ENCODE results near the gene BAIAP3. TPM values are rescaled to one million over a fixed set of nuclear protein-coding genes. Genes with fewer than 3 reads are reported as not detected.

The BAIAP3 gene
- total and polyA plus RNA-seq, 2 experiments from 2014 or later = 5.2 to 13.0 TPM

DNA sequence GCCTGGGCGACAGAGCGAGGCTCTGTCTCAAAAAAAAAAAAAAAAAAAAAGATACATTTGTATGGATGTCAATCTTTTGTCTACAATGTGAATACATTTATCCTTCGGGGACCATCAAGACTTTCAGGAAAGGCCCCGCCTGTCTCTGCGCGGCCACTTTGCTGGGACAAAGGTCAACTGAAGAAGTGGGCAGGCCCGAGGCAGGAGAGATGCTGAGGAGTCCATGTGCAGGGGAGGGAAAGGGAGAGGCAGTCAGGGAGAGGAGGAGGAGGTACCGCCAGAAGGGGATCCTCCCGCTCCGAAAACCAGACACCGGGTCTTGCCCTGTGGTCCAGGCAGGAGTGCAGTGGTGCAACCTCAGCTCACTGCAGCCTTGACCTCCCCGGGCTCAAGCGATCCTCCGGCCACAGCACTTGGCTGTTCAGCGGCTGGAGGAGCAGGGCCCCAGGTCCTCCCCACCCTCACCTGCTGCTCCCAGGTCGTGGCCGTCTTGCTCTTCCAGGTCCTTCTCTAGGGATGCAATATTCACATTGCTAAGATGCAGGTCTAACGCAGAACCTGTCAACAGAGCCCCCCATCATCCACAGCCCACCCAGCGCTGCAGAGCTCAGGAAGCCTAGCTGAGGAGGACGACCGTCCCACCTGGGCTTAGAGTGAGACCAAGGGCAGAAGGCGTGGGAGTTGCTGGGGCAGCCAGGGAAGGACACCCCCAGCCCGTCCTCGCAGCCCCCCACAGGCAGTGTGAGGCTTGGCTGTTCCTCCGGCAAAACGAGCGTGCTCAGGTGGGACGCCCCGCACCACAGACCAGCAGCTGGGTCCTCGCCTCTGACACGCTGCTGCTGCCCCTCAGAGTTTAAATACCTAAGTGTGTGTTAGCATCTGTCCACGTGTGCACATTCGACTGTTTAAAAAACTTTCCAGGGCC lies 37.9 kb downstream of the BAIAP3 start (continued):
- TF ChIP-seq, protein P1, sequence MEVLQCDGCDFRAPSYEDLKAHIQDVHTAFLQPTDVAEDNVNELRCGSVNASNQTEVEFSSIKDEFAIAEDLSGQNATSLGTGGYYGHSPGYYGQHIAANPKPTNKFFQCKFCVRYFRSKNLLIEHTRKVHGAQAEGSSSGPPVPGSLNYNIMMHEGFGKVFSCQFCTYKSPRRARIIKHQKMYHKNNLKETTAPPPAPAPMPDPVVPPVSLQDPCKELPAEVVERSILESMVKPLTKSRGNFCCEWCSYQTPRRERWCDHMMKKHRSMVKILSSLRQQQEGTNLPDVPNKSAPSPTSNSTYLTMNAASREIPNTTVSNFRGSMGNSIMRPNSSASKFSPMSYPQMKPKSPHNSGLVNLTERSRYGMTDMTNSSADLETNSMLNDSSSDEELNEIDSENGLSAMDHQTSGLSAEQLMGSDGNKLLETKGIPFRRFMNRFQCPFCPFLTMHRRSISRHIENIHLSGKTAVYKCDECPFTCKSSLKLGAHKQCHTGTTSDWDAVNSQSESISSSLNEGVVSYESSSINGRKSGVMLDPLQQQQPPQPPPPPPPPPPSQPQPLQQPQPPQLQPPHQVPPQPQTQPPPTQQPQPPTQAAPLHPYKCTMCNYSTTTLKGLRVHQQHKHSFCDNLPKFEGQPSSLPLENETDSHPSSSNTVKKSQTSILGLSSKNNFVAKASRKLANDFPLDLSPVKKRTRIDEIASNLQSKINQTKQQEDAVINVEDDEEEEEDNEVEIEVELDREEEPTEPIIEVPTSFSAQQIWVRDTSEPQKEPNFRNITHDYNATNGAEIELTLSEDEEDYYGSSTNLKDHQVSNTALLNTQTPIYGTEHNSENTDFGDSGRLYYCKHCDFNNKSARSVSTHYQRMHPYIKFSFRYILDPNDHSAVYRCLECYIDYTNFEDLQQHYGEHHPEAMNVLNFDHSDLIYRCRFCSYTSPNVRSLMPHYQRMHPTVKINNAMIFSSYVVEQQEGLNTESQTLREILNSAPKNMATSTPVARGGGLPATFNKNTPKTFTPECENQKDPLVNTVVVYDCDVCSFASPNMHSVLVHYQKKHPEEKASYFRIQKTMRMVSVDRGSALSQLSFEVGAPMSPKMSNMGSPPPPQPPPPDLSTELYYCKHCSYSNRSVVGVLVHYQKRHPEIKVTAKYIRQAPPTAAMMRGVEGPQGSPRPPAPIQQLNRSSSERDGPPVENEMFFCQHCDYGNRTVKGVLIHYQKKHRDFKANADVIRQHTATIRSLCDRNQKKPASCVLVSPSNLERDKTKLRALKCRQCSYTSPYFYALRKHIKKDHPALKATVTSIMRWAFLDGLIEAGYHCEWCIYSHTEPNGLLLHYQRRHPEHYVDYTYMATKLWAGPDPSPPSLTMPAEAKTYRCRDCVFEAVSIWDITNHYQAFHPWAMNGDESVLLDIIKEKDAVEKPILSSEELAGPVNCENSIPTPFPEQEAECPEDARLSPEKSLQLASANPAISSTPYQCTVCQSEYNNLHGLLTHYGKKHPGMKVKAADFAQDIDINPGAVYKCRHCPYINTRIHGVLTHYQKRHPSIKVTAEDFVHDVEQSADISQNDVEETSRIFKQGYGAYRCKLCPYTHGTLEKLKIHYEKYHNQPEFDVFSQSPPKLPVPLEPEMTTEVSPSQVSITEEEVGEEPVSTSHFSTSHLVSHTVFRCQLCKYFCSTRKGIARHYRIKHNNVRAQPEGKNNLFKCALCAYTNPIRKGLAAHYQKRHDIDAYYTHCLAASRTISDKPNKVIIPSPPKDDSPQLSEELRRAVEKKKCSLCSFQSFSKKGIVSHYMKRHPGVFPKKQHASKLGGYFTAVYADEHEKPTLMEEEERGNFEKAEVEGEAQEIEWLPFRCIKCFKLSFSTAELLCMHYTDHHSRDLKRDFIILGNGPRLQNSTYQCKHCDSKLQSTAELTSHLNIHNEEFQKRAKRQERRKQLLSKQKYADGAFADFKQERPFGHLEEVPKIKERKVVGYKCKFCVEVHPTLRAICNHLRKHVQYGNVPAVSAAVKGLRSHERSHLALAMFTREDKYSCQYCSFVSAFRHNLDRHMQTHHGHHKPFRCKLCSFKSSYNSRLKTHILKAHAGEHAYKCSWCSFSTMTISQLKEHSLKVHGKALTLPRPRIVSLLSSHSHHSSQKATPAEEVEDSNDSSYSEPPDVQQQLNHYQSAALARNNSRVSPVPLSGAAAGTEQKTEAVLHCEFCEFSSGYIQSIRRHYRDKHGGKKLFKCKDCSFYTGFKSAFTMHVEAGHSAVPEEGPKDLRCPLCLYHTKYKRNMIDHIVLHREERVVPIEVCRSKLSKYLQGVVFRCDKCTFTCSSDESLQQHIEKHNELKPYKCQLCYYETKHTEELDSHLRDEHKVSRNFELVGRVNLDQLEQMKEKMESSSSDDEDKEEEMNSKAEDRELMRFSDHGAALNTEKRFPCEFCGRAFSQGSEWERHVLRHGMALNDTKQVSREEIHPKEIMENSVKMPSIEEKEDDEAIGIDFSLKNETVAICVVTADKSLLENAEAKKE (CRISPR knock-in tag; IDR thresholded peaks at IDR 0.05) = no peak
- TF ChIP-seq NANOG (IDR thresholded peaks at IDR 0.05; ENCODE audit: borderline replicate concordance) (no peak), ZNF331 (CRISPR knock-in tag; IDR thresholded peaks at IDR 0.05; ENCODE audit: low read depth) (no peak), EZH2phosphoT487 (IDR thresholded peaks at IDR 0.05; ENCODE audit: unreplicated experiment) (no peak), JUNB (IDR thresholded peaks at IDR 0.05; ENCODE audit: unreplicated experiment) (no peak), POLR2AphosphoS5 (IDR thresholded peaks at IDR 0.05; ENCODE audit: low read depth) (no peak)
- TF ChIP-seq, protein P2, sequence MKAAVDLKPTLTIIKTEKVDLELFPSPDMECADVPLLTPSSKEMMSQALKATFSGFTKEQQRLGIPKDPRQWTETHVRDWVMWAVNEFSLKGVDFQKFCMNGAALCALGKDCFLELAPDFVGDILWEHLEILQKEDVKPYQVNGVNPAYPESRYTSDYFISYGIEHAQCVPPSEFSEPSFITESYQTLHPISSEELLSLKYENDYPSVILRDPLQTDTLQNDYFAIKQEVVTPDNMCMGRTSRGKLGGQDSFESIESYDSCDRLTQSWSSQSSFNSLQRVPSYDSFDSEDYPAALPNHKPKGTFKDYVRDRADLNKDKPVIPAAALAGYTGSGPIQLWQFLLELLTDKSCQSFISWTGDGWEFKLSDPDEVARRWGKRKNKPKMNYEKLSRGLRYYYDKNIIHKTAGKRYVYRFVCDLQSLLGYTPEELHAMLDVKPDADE (IDR thresholded peaks at IDR 0.05) = no peak
- TF ChIP-seq, protein P3, sequence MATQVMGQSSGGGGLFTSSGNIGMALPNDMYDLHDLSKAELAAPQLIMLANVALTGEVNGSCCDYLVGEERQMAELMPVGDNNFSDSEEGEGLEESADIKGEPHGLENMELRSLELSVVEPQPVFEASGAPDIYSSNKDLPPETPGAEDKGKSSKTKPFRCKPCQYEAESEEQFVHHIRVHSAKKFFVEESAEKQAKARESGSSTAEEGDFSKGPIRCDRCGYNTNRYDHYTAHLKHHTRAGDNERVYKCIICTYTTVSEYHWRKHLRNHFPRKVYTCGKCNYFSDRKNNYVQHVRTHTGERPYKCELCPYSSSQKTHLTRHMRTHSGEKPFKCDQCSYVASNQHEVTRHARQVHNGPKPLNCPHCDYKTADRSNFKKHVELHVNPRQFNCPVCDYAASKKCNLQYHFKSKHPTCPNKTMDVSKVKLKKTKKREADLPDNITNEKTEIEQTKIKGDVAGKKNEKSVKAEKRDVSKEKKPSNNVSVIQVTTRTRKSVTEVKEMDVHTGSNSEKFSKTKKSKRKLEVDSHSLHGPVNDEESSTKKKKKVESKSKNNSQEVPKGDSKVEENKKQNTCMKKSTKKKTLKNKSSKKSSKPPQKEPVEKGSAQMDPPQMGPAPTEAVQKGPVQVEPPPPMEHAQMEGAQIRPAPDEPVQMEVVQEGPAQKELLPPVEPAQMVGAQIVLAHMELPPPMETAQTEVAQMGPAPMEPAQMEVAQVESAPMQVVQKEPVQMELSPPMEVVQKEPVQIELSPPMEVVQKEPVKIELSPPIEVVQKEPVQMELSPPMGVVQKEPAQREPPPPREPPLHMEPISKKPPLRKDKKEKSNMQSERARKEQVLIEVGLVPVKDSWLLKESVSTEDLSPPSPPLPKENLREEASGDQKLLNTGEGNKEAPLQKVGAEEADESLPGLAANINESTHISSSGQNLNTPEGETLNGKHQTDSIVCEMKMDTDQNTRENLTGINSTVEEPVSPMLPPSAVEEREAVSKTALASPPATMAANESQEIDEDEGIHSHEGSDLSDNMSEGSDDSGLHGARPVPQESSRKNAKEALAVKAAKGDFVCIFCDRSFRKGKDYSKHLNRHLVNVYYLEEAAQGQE (IDR thresholded peaks at IDR 0.05; ENCODE audit: unreplicated experiment) = no peak
- TF ChIP-seq, protein P4, sequence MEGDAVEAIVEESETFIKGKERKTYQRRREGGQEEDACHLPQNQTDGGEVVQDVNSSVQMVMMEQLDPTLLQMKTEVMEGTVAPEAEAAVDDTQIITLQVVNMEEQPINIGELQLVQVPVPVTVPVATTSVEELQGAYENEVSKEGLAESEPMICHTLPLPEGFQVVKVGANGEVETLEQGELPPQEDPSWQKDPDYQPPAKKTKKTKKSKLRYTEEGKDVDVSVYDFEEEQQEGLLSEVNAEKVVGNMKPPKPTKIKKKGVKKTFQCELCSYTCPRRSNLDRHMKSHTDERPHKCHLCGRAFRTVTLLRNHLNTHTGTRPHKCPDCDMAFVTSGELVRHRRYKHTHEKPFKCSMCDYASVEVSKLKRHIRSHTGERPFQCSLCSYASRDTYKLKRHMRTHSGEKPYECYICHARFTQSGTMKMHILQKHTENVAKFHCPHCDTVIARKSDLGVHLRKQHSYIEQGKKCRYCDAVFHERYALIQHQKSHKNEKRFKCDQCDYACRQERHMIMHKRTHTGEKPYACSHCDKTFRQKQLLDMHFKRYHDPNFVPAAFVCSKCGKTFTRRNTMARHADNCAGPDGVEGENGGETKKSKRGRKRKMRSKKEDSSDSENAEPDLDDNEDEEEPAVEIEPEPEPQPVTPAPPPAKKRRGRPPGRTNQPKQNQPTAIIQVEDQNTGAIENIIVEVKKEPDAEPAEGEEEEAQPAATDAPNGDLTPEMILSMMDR (conservative IDR thresholded peaks at IDR 0.05; ENCODE audit: low read depth in 2 of 2) = no peak

Data from GM23338 (cell line).